ENCODE measurements around the gene SARS2.
"Not testable (repeated sequence)": the region's sequence is repeated elsewhere in the genome, so short reads cannot be mapped to it uniquely, and the experiment has no call there.

The SARS2 gene

DNA sequence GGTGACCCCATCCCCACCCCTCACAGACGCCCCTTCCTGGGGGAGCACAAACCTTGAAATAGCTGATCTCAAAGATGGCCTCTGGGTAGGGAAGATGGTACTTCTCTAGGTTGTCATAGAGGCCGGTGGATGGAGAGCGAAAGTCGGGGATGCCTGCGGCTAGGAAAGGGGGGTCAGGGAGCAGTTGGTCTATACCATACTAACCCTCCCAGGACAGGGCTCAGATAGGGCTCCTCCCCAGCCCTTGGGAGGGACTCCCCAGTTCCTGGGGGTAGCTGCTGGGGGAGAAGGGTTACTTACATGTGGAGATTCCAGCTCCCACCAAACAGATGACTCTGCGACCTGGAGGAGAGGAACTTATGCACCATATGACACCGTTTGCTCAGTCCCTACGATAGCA lies 40.8 kb downstream of the SARS2 start:
- DNase-seq (ENCODE audit: low spot score), result no peak
- in situ Hi-C loops (cut with MboI; ENCODE audit: low pct_unique_long_range_greater_than_20kb, low sequenced_read_pairs, unreplicated experiment), result no loop called here

DNA sequence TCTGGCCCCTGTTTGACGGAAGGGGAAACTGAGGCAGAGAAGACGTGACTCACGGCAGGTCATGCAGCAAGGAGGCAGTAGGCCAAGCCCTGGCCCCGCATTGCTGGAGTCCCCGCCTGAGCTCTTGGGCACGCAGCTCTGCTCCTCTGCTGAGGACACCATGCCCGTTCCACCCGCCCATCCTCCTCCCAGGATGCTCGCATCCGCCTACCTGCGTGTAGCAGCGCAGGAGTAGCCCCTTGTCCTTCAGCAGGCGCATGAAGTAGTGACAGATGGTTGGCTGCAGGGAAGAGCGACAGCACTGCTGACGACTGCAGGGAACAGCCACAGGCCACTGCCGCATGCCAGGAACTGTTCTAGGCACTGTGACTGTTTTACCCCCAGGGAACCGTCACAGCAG lies 41.7 kb downstream of the SARS2 start:
- TF ChIP-seq, protein P1, sequence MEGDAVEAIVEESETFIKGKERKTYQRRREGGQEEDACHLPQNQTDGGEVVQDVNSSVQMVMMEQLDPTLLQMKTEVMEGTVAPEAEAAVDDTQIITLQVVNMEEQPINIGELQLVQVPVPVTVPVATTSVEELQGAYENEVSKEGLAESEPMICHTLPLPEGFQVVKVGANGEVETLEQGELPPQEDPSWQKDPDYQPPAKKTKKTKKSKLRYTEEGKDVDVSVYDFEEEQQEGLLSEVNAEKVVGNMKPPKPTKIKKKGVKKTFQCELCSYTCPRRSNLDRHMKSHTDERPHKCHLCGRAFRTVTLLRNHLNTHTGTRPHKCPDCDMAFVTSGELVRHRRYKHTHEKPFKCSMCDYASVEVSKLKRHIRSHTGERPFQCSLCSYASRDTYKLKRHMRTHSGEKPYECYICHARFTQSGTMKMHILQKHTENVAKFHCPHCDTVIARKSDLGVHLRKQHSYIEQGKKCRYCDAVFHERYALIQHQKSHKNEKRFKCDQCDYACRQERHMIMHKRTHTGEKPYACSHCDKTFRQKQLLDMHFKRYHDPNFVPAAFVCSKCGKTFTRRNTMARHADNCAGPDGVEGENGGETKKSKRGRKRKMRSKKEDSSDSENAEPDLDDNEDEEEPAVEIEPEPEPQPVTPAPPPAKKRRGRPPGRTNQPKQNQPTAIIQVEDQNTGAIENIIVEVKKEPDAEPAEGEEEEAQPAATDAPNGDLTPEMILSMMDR (IDR thresholded peaks at IDR 0.05; ENCODE audit: extremely low read depth, insufficient read depth, missing control alignments), result no peak
- in situ Hi-C loops (cut with MboI; ENCODE audit: low pct_unique_long_range_greater_than_20kb, low sequenced_read_pairs, unreplicated experiment), result no loop called here
- no peak for DNase-seq (ENCODE audit: low spot score)

More for the DNA sequence above, 40.8 kb downstream of the SARS2 start:
- TF ChIP-seq, protein P1 (IDR thresholded peaks at IDR 0.05; ENCODE audit: extremely low read depth, insufficient read depth, missing control alignments), result no peak

DNA sequence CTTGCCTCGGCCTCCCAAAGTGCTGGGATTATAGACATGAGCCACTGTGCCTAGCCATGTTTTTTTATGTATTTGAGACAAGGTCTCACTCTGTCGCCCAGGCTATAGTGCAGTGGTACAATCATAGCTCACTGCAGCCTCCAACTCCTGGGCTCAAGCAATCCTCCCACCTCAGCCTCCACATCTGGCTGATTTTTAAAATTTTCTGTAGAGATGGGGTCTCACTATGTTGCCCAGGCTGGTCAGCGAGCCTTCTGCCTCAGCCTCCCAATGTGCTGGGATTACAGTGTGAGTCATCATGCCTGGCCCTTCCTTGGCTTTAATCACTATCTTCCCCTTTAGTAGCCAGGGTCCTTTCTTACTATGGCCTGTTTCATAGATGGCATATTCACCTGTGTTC lies 45.9 kb downstream of the SARS2 start:
- DNase-seq (ENCODE audit: low spot score); in situ Hi-C loops (cut with MboI; ENCODE audit: low pct_unique_long_range_greater_than_20kb, low sequenced_read_pairs, unreplicated experiment): not testable (repeated sequence)

DNA sequence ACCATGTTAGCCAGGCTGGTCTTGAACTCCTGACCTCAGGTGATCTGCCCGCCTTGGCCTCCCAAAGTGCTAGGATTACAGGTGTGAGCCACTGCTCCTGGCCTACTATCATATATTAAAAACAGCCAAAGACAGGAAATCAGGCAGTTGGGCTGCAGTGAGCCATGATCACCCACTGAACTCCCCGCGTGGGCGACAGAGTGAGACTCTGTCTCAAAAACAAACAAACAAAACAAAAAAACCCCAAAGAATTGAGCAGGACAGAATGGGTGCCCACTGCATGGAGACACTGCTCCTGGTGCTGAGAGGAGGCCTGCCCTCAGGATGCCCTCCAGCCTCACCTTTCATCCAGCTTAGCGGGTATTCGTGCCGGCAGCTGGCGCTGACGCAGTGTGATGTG lies 47.3 kb downstream of the SARS2 start:
- DNase-seq (ENCODE audit: low spot score), result no peak
- TF ChIP-seq, protein P1 (IDR thresholded peaks at IDR 0.05; ENCODE audit: extremely low read depth, insufficient read depth, missing control alignments), result no peak
- in situ Hi-C loops (cut with MboI; ENCODE audit: low pct_unique_long_range_greater_than_20kb, low sequenced_read_pairs, unreplicated experiment), result no loop called here

DNA sequence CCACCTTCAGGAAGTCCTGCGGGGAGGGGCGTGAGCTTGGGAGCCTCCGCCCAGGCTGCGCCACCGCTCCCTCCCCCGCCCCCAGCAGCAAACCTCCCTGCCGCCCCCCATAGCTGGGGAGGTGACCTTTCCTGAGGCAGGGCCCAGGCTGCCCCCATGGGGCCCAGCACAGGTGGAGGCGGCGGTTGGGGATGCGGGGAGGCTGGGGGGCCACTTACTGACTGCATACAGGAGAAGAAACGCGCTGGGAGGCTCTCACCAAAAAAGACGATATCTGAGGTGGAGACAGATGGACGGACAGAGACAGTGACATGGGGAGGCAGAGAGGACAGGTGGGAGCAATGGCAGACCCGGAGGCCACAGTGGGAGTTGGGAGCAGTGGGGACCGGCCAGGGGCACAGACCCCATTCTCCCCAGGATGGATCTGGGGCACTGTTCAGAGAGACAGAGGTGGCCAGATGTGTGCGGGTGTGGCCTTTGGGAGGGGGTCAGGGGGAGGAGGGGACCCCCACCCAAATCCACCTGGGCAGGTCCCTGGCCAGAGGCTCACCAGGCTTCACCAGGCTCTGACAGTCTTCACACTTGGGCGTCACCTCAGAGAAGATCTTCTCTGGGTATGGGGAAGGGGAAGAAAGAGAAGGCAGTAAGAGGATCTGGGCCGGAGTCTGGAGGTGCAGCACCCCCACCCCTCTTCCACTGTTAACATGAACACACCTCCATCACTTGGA lies 49.5 kb downstream of the SARS2 start:
- in situ Hi-C loops (cut with MboI; ENCODE audit: low pct_unique_long_range_greater_than_20kb, low sequenced_read_pairs, unreplicated experiment), result no loop called here
- no peak for DNase-seq (ENCODE audit: low spot score)
- TF ChIP-seq, protein P1 (IDR thresholded peaks at IDR 0.05; ENCODE audit: extremely low read depth, insufficient read depth, missing control alignments), result no peak

DNA sequence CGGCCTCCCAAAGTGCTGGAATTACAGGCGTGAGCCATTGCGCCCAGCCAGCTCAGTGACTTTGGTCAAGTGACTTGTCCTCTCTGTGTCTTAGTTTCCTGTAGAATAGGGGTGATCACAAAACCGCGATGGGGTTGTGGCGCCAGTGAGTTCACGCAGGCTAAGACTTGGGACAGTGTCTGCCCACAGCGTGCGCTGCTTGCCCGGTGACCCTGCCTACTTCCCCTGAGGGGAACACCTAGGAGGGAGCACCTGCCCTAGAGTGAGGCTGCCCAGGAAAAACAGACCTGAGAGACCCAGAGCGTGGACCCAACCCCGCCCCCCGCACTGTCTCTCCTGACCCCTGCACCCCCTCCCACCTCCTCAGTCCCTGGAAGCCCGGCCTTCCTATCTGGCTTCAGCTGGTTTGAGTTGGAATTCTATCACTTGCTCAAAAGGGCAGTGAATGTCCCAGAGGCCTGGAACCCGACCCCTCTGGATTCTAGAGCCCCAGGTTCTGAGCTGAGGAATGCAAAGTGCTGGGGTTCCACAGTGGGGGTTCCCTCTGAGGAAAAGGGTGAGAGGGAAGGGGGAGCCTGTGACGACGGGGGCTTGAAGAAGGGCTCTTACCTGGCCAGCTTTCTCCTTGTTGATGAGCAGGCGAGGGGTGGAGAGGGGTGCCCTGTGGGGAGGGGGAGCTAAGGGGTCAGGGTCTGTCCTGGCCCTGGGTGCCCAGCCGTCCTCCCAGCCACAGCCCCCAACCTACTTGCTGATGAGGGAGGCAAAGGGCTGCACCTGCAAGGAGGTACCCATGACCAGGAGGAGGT lies 50.3 kb downstream of the SARS2 start:
- DNase-seq (ENCODE audit: low spot score), result no peak
- TF ChIP-seq, protein P1 (IDR thresholded peaks at IDR 0.05; ENCODE audit: extremely low read depth, insufficient read depth, missing control alignments), result no peak
- in situ Hi-C loops (cut with MboI; ENCODE audit: low pct_unique_long_range_greater_than_20kb, low sequenced_read_pairs, unreplicated experiment), result no loop called here

DNA sequence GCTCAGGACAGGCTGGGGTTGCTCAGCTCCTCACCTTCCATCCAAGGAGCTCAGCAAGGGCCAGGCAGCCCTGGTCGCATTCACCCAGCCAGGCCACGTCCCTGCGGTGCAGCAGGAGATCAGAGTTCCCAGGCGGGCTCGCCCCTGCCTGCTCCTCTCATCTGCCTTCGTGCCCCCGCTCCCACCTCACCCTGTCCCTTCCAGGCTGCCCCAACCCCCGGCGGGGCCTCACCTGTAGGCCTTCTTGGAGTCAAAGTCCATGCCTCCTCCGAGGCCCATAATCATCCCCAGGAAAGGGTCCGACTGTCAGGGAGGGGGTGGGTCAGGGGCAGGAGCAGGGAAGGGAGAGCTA lies 51.2 kb downstream of the SARS2 start:
- no peak for DNase-seq (ENCODE audit: low spot score)
- TF ChIP-seq, protein P1 (IDR thresholded peaks at IDR 0.05; ENCODE audit: extremely low read depth, insufficient read depth, missing control alignments), result no peak
- in situ Hi-C loops (cut with MboI; ENCODE audit: low pct_unique_long_range_greater_than_20kb, low sequenced_read_pairs, unreplicated experiment), result no loop called here
